Prostate gland (tissue), 2 donors: Measurements from ENCODE around the gene KLHL7. TPM values are rescaled to one million over a fixed set of nuclear protein-coding genes. Genes with fewer than 3 reads are reported as not detected.
"Not testable (repeated sequence)": the region's sequence is repeated elsewhere in the genome, so short reads cannot be mapped to it uniquely, and the experiment has no call there.

ENCODE experiments used
- DNase-seq: peaks from one replicate; pipeline ENCODE4 v3.0.0-alpha.2; 2019; ENCODE audit warnings: low spot score
- H3K27ac ChIP-seq, 2 donors: fragments of 200-600 bp; sonication (generic); 2 replicates each; pipeline ENCODE4 v1.5.1; 2017 to 2019
- H3K27me3 ChIP-seq: fragments of 200-600 bp; sonication (generic); replicated peaks from 2 replicates; pipeline ENCODE4 v1.5.1; 2019; ENCODE audit not compliant: insufficient read depth
- H3K36me3 ChIP-seq, 2 donors: fragments of 200-600 bp; sonication (generic); 1 replicate in 1 of 2; 2 replicates in 1 of 2; pipeline versions ENCODE4 v1.5.1 to v1.8.1; 2017 to 2019
- H3K4me1 ChIP-seq: fragments of 200-600 bp; sonication (generic); replicated peaks from 2 replicates; pipeline ENCODE4 v1.5.1; 2019
- H3K4me3 ChIP-seq, 2 donors: fragments of 200-600 bp; sonication (generic); 2 replicates each; pipeline ENCODE4 v1.5.1; 2017 to 2019
- H3K9me3 ChIP-seq: fragments of 200-600 bp; sonication (generic); 2 replicates; pipeline ENCODE4 v1.5.1; 2017
- CTCF ChIP-seq, 4 experiments: fragments of 200-600 bp in 2 of 4; fragments of 450-650 bp in 2 of 4; sonication (generic) in 2 of 4; IDR thresholded peaks; 1 replicate in 3 of 4; 2 replicates in 1 of 4; pipeline ENCODE4 v1.5.1; 2016 to 2019; ENCODE audit warnings: antibody characterized with exemption in 4 of 4, mild to moderate bottlenecking in 2 of 4, moderate library complexity in 2 of 4
- POLR2A ChIP-seq: fragments of 450-650 bp; IDR thresholded peaks from one replicate; pipeline ENCODE4 v1.6.1; 2016; ENCODE audit warnings: antibody characterized with exemption, mild to moderate bottlenecking
- POLR2AphosphoS5 ChIP-seq: sonication (generic); formaldehyde crosslinking; IDR thresholded peaks from one replicate; pipeline ENCODE4 v1.6.1; 2017; ENCODE audit warnings: antibody characterized with exemption
- WGBS: methylation state at CpG from one replicate; pipeline ENCODE4 v1.1.5; 2018; 5-methylcytosine and 5-hydroxymethylcytosine counted together
- intact Hi-C: fragments of 100-400 bp; cut with DNase I; formaldehyde crosslinking; loops from one replicate; pipeline ENCODE4 v1.14.2; 2022
- total RNA-seq, 2 donors: library from RNA; depleted of rRNA; stranded (reverse); fragments of >200 nt; gene quantifications; one replicate each; pipeline ENCODE4 v1.1.0, GENCODE V29; 2016

KLHL7 gene
- total RNA-seq, 2 donors from 2014 or later: 18.1 to 67.7 TPM

- no peaks in the 10 kb centered on the region for H3K9me3 ChIP-seq
- TF ChIP-seq POLR2A: no peak
- no peak for TF ChIP-seq CTCF (IDR thresholded peaks at IDR 0.05)
- TF ChIP-seq POLR2AphosphoS5: no peak
- intact Hi-C loops: no loop called here
- H3K27ac ChIP-seq: no peak overlapping the region
- no peaks in the 10 kb centered on the region for H3K36me3 ChIP-seq
- H3K4me3 ChIP-seq: no peak overlapping the region
- 51% methylated on average over 5 of the region's 5 CpGs for WGBS
- DNase-seq: no peak
- no peaks in the 10 kb centered on the region for H3K27me3 ChIP-seq
- H3K4me1 ChIP-seq: no peaks in the 10 kb centered on the region
Measured at GRCh38 chr7:23222439-23223030, 117.0 kb downstream of the KLHL7 start.

DNA sequence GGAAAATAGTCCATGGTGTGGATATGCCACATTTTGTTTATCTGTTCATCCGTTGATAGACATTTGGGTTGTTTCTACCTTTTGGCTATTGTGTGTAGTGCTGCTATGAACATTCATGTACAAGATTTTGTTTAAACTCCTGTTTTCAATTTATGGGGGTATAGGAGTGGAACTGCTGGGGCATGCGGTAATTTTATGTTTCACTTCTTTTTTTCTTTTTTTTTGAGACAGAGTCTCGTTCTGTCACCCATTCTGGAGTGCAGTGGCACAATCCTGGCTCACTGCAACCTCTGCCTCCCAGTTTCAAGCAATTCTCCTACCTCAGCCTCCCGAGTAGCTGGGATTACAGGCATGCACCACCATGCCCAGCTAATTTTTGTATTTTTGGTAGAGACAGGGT is 118.8 kb downstream of the KLHL7 start:
- H3K4me3 ChIP-seq, H3K36me3 ChIP-seq, H3K27me3 ChIP-seq, H3K9me3 ChIP-seq, H3K4me1 ChIP-seq, H3K27ac ChIP-seq, intact Hi-C loops, DNase-seq: not testable (repeated sequence)
- 87% methylated on average over 4 of the region's 4 CpGs for WGBS

DNA sequence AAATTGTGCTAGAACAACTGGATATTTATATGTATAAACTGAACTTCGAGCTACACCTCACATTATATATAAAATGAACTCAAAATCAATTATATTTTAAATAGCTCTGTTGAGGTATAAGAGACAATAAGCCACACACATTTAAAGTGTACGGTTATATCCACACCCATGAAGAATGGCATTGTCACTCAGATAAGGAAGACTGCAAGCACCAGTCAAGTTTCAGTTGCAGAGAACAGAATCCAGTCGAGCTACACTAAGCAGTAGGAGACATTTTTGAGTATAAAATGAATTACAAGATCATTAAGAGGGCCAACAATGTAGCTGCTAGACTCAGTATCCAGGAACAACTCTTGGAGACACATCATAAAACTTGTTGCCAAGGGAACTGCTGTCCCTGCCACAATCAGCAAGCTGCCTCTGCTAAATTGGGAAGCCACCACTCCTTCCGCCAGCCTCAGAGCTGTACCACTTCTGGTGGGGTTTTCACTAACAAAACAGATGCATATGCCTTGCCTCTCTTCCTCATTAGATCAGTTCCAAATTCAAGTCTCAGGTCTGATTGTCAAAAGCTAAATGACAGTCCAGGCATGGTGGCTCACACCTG is 121.4 kb downstream of the KLHL7 start:
- TF ChIP-seq POLR2A (no peak), CTCF (IDR thresholded peaks at IDR 0.05) (no peak), POLR2AphosphoS5 (no peak)
- no peaks in the 10 kb centered on the region for H3K9me3 ChIP-seq
- intact Hi-C loops: no loop called here
- H3K4me1 ChIP-seq: no peaks in the 10 kb centered on the region
- no peak overlapping the region for H3K27ac ChIP-seq
- H3K36me3 ChIP-seq: no peaks in the 10 kb centered on the region
- no peak overlapping the region for H3K4me3 ChIP-seq
- DNase-seq: no peak
- 62% methylated on average over 4 of the region's 4 CpGs for WGBS
- no peaks in the 10 kb centered on the region for H3K27me3 ChIP-seq

Other genes with a start within 250 kb of the KLHL7 start
- 10 to 100 TPM; 15.7 to 18.3 TPM for gene HYCC1, start 91.7 kb upstream of the KLHL7 start, total RNA-seq
- 10 to 100 TPM; 36.6 to 62.9 TPM for gene NUP42, start 76.3 kb downstream of the KLHL7 start, total RNA-seq
- 10 to 100 TPM in 1 of 2 donors, 1 to 10 TPM in 1; 10.0 to 49.9 TPM for gene GPNMB, start 141.0 kb downstream of the KLHL7 start, total RNA-seq
- gene MALSU1, start 193.6 kb downstream of the KLHL7 start, total RNA-seq: 10 to 100 TPM; 52.1 to 55.5 TPM